H1 (cell line): Measurements from ENCODE around the gene RPS6KB2. TPM values are rescaled to one million over a fixed set of nuclear protein-coding genes. Genes with fewer than 3 reads are reported as not detected.
A peak's percentile ranks its signal among the peaks of the same experiment; 100 is the strongest.
"Not testable (repeated sequence)": the region's sequence is repeated elsewhere in the genome, so short reads cannot be mapped to it uniquely, and the experiment has no call there.

Experiments
- CTCF ChIA-PET: fragments of 300-600 bp; sonication (Branson Sonifier 250); formaldehyde crosslinking; loops from one replicate; lab custom pipeline; 2021; ENCODE audit not compliant: partially characterized antibody; lab: Charles Lee
- POLR2A ChIA-PET: fragments of 300-600 bp; sonication (Branson Sonifier 250); formaldehyde crosslinking; loops from one replicate; lab custom pipeline; 2021; ENCODE audit warnings: inconsistent platforms; ENCODE audit not compliant: partially characterized antibody; lab: Charles Lee
- DNase-seq, 2 experiments: peaks; one replicate each; pipeline versions ENCODE4 v3.0.0 to v3.0.0-alpha.2; 2010 to 2022; ENCODE audit warnings: low spot score in 2 of 2, low read depth in 1 of 2, mixed read lengths in 1 of 2
- FAIRE-seq: peaks from 2 replicates; lab custom pipeline; 2011; peaks lifted over from hg19 to GRCh38; lab: Jason Lieb, UNC
- H2AFZ ChIP-seq: 2 replicates; pipeline ENCODE4 v1.8.1; 2012; ENCODE audit warnings: low read length, inconsistent platforms
- H2AK5ac ChIP-seq: 2 replicates; pipeline ENCODE4 v1.6.1; 2013; ENCODE audit warnings: low read depth, low read length
- H2BK120ac ChIP-seq: replicated peaks from 2 replicates; pipeline ENCODE3; 2013; ENCODE audit warnings: low read depth, low read length, inconsistent platforms
- H2BK12ac ChIP-seq: 2 replicates; pipeline ENCODE4 v1.6.1; 2013; ENCODE audit warnings: low read depth, low read length
- H2BK15ac ChIP-seq: 2 replicates; pipeline ENCODE4 v1.6.1; 2013; ENCODE audit warnings: low read length
- H2BK20ac ChIP-seq: 2 replicates; pipeline ENCODE4 v1.6.1; 2013; ENCODE audit warnings: low read length
- H2BK5ac ChIP-seq: 2 replicates; pipeline ENCODE4 v1.6.1; 2013; ENCODE audit warnings: low read depth, low read length
- H3K14ac ChIP-seq: 2 replicates; pipeline ENCODE4 v1.6.1; 2013; ENCODE audit warnings: inconsistent platforms; ENCODE audit not compliant: insufficient read length
- H3K18ac ChIP-seq: 2 replicates; pipeline ENCODE4 v1.6.1; 2013; ENCODE audit warnings: low read length; ENCODE audit errors: extremely low read depth
- H3K23ac ChIP-seq: 2 replicates; pipeline ENCODE4 v1.6.1; 2013; ENCODE audit warnings: inconsistent platforms; ENCODE audit not compliant: insufficient read length
- H3K23me2 ChIP-seq: 2 replicates; pipeline ENCODE4 v1.6.1; 2013; ENCODE audit warnings: low read depth, low read length
- H3K27ac ChIP-seq: 2 replicates; pipeline ENCODE4 v1.6.1; 2011; ENCODE audit warnings: low read depth, low read length, inconsistent platforms
- H3K27me3 ChIP-seq, 4 experiments: replicated peaks in 1 of 4; 1 replicate in 1 of 4; 2 replicates in 3 of 4; pipeline versions ENCODE4 v1.6.1 to v1.8.1; 2011 to 2013; ENCODE audit warnings: low read length in 3 of 4, mild to moderate bottlenecking in 3 of 4, inconsistent platforms in 2 of 4, mixed read lengths in 2 of 4, moderate library complexity in 1 of 4; ENCODE audit not compliant: control insufficient read depth in 3 of 4, insufficient read depth in 3 of 4; ENCODE audit errors: extremely low read depth in 1 of 4
- H3K36me3 ChIP-seq, 4 experiments: 2 replicates each; pipeline versions ENCODE4 v1.6.1 to v1.8.1; 2011 to 2013; ENCODE audit warnings: mild to moderate bottlenecking in 4 of 4, low read length in 3 of 4, moderate library complexity in 2 of 4, control low read depth in 1 of 4, inconsistent platforms in 1 of 4; ENCODE audit not compliant: insufficient read depth in 4 of 4, control insufficient read depth in 2 of 4
- H3K4ac ChIP-seq: replicated peaks from 2 replicates; pipeline ENCODE3; 2013; ENCODE audit warnings: low read length, low read depth, mixed read lengths, inconsistent platforms; ENCODE audit not compliant: insufficient read length
- H3K4me1 ChIP-seq, 4 experiments: replicated peaks in 1 of 4; 1 replicate in 1 of 4; 2 replicates in 3 of 4; pipeline versions ENCODE4 v1.6.1 to v1.8.1; 2011 to 2013; ENCODE audit warnings: low read length in 3 of 4, inconsistent platforms in 2 of 4, mixed read lengths in 1 of 4; ENCODE audit not compliant: insufficient read depth in 4 of 4, control insufficient read depth in 3 of 4
- H3K4me2 ChIP-seq, 2 experiments: 2 replicates each; pipeline versions ENCODE4 v1.6.1 to v1.8.1; 2011 to 2013; ENCODE audit warnings: low read depth in 2 of 2, low read length in 2 of 2, control low read depth in 1 of 2, inconsistent platforms in 1 of 2, mild to moderate bottlenecking in 1 of 2; ENCODE audit not compliant: insufficient read depth in 1 of 2
- H3K4me3 ChIP-seq, 4 experiments: fragments of 200-600, 300-600 bp in 1 of 4; sonication (generic), shearing (Covaris generic), sonication (Bioruptor Twin) in 1 of 4; 2 replicates each; pipeline versions ENCODE4 v1.5.1 to v1.8.1; 2011 to 2016; ENCODE audit warnings: low read length in 4 of 4, low read depth in 3 of 4, control low read depth in 2 of 4, inconsistent platforms in 2 of 4, mild to moderate bottlenecking in 2 of 4, mixed read lengths in 1 of 4, moderate library complexity in 1 of 4; ENCODE audit not compliant: insufficient read depth in 2 of 4; ENCODE audit errors: extremely low read depth in 1 of 4
- H3K56ac ChIP-seq: replicated peaks from 2 replicates; pipeline ENCODE3; 2013; ENCODE audit warnings: low read depth, mild to moderate bottlenecking, mixed read lengths, low read length, inconsistent platforms; ENCODE audit not compliant: insufficient read length
- H3K79me1 ChIP-seq: 2 replicates; pipeline ENCODE4 v1.6.1; 2013; ENCODE audit warnings: low read depth, low read length, control low read depth
- H3K79me2 ChIP-seq, 2 experiments: 2 replicates each; pipeline versions ENCODE4 v1.6.1 to v1.8.1; 2012 to 2013; ENCODE audit warnings: low read length in 2 of 2, mild to moderate bottlenecking in 2 of 2, inconsistent platforms in 1 of 2; ENCODE audit not compliant: insufficient read depth in 2 of 2, control insufficient read depth in 1 of 2
- H3K9ac ChIP-seq, 4 experiments: replicated peaks in 1 of 4; 1 replicate in 1 of 4; 2 replicates in 3 of 4; pipeline versions ENCODE4 v1.6.1 to v1.8.1; 2011 to 2013; ENCODE audit warnings: low read depth in 3 of 4, low read length in 3 of 4, control low read depth in 2 of 4, mild to moderate bottlenecking in 2 of 4, moderate library complexity in 2 of 4, inconsistent platforms in 1 of 4; ENCODE audit errors: extremely low read depth in 1 of 4
- H3K9me3 ChIP-seq, 2 experiments: 2 replicates each; pipeline versions ENCODE4 v1.6.1 to v1.8.1; 2012 to 2013; ENCODE audit warnings: mild to moderate bottlenecking in 2 of 2, moderate library complexity in 2 of 2, control low read depth in 1 of 2, inconsistent platforms in 1 of 2, low read depth in 1 of 2, low read length in 1 of 2, mixed read lengths in 1 of 2; ENCODE audit not compliant: insufficient read depth in 2 of 2
- H4K20me1 ChIP-seq, 2 experiments: replicated peaks in 1 of 2; 2 replicates each; pipeline versions ENCODE3 to v1.8.1; 2011 to 2013; ENCODE audit warnings: inconsistent platforms in 2 of 2, low read length in 2 of 2, mild to moderate bottlenecking in 1 of 2; ENCODE audit not compliant: insufficient read depth in 2 of 2, control insufficient read depth in 1 of 2
- H4K5ac ChIP-seq: 2 replicates; pipeline ENCODE4 v1.6.1; 2013; ENCODE audit warnings: low read length, low read depth, mixed read lengths, inconsistent platforms; ENCODE audit not compliant: insufficient read length
- H4K8ac ChIP-seq: 2 replicates; pipeline ENCODE4 v1.8.0; 2013; ENCODE audit warnings: mild to moderate bottlenecking, moderate library complexity, low read length, inconsistent platforms; ENCODE audit not compliant: insufficient read depth; ENCODE audit errors: extremely low read depth
- H4K91ac ChIP-seq: replicated peaks from 2 replicates; pipeline ENCODE3; 2013; ENCODE audit warnings: low read length, mixed read lengths, inconsistent platforms; ENCODE audit not compliant: insufficient read length
- WGBS, 2 experiments: shearing (Covaris generic) in 1 of 2; methylation state at CpG; one replicate each; pipeline versions ENCODE4 v1.1.6 to v1.1.7; 2013 to 2015; ENCODE audit warnings: low lambda C conversion rate in 2 of 2, mixed read lengths in 2 of 2, inconsistent platforms in 1 of 2, low coverage in 1 of 2, missing lambda C conversion rate in 1 of 2; ENCODE audit not compliant: insufficient replicate concordance in 2 of 2, insufficient coverage in 1 of 2, insufficient read length in 1 of 2; ENCODE audit errors: extremely low coverage in 1 of 2, missing lambda C conversion rate in 1 of 2; 5-methylcytosine and 5-hydroxymethylcytosine counted together
- polyA plus RNA-seq, 7 experiments: library from polyadenylated mRNA; depleted of rRNA in 3 of 7; stranded (reverse) in 5 of 7; unstranded in 2 of 7; fragments of >200 nt in 5 of 7; fragments of 200-250 nt in 2 of 7; gene quantifications; 1 replicate in 5 of 7; 2 replicates in 1 of 7; 4 replicates in 1 of 7; pipeline versions ENCODE4 v1.2.1 to v1.2.3, GENCODE V29; 2011 to 2013; ENCODE audit warnings: missing spikeins in 2 of 7, mixed read lengths in 2 of 7
- total RNA-seq: library from RNA; stranded (reverse); fragmentation: NEBNext Ultra II Directional; extraction: Animal tissue kit (Norgen Biotek cat#: 25700); gene quantifications from 2 replicates; pipeline ENCODE4 v1.2.1, GENCODE V29; 2021

The RPS6KB2 gene
- total and polyA plus RNA-seq, 2 of the 8 experiments (the other 6 are each of a cell fraction or from before 2014, with no cell fraction given): 41.0 to 47.1 TPM

DNA sequence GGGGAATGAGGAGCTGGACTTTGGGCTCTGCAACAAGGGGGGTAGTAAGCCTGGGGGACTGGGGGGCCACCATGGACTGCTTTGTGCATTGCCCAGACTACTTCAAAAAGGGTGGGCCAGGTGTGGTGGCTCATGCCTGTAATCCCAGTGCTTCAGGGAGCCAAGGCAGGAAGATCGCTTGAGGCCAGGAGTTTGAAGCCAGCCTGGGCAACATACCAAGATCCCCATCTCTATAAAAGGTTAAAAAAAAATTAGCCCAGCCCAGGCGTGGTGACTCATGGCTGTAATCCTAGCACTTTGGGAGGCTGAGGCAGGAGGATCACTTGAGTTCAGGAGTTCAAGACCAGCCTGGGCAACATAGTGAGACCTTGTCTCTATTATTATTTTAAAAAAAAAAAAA is 37.2 kb downstream of the RPS6KB2 start:
- whole genome bisulfite sequencing, 2 experiments: 83% methylated on average over 2 of the region's 2 CpGs; no CpG with 5 or more reads in 1 of the 2 experiments
- not testable (repeated sequence) for H4K8ac ChIP-seq, H2BK12ac ChIP-seq, H2BK15ac ChIP-seq, H3K18ac ChIP-seq, H3K36me3 ChIP-seq, H3K27me3 ChIP-seq, H3K14ac ChIP-seq, H3K79me2 ChIP-seq, H2BK120ac ChIP-seq, H3K23ac ChIP-seq, H3K9me3 ChIP-seq, H2BK20ac ChIP-seq, H4K5ac ChIP-seq, H3K4ac ChIP-seq, H2AFZ ChIP-seq, DNase-seq, H3K79me1 ChIP-seq, H3K56ac ChIP-seq, H4K20me1 ChIP-seq, H3K27ac ChIP-seq, H2AK5ac ChIP-seq, H3K23me2 ChIP-seq, FAIRE-seq, H4K91ac ChIP-seq
- peak overlapping the region in 1 of 4 experiments; percentile 69; a peak in 2 of 7 replicates for H3K9ac ChIP-seq
- H2BK5ac ChIP-seq: peak overlapping the region; percentile 93
- peak overlapping the region; percentile 70 to 82 for H3K4me2 ChIP-seq
- ChIA-PET CTCF (interaction anchor here (0.6 to 1.6 kb wide), 7 partner anchors 27 to 892 kb away, joined by 3 to 6 read pairs (median 3); partner anchors contain the start of gene PPP1CA), POLR2A (interaction anchor here (0.6 to 1.9 kb wide), 18 partner anchors 9 to 74 kb away, joined by 3 to 15 read pairs (median 4); partner anchors contain the start of genes AIP, CDK2AP2, GPR152 and PPP1CA)
- H3K4me3 ChIP-seq: peak overlapping the region; percentile 76 to 92 (median 85); a peak in 7 of 8 replicates
- H3K4me1 ChIP-seq: peaks cover 2 to 14% (median 6%) of the 10 kb centered on the region in 4 experiments; a peak in 6 of 7 replicates
